Small intestine (tissue), 7 donors: ENCODE data around the gene FILIP1. TPM values are rescaled to one million over a fixed set of nuclear protein-coding genes. Genes with fewer than 3 reads are reported as not detected.

ENCODE experiments used
- DNase-seq, 2 donors: peaks; one replicate each; pipeline versions ENCODE4 v3.0.0 to v3.0.0-alpha.2; 2013
- FAIRE-seq: peaks from 2 replicates; lab custom pipeline; 2012; peaks lifted over from hg19 to GRCh38; lab: Jason Lieb, UNC
- H3K27ac ChIP-seq, 3 donors: one replicate each; pipeline ENCODE4 v1.5.1; 2013; ENCODE audit warnings: low read length in 2 of 3, mild to moderate bottlenecking in 2 of 3, control low read depth in 1 of 3, inconsistent platforms in 1 of 3, low read depth in 1 of 3, moderate library complexity in 1 of 3
- H3K27me3 ChIP-seq, 3 donors: one replicate each; pipeline ENCODE4 v1.6.1; 2013; ENCODE audit warnings: low read length in 3 of 3, inconsistent platforms in 1 of 3; ENCODE audit not compliant: control insufficient read depth in 3 of 3, insufficient read depth in 3 of 3
- H3K36me3 ChIP-seq, 3 donors: one replicate each; pipeline ENCODE4 v1.6.1; 2013; ENCODE audit warnings: low read length in 3 of 3, inconsistent platforms in 1 of 3, low read depth in 1 of 3, mild to moderate bottlenecking in 1 of 3, moderate library complexity in 1 of 3; ENCODE audit not compliant: control insufficient read depth in 3 of 3, insufficient read depth in 2 of 3
- H3K4me1 ChIP-seq, 3 donors: one replicate each; pipeline ENCODE4 v1.6.1; 2013; ENCODE audit warnings: low read length in 2 of 3, inconsistent platforms in 1 of 3, low read depth in 1 of 3, mild to moderate bottlenecking in 1 of 3, moderate library complexity in 1 of 3; ENCODE audit not compliant: control insufficient read depth in 3 of 3, insufficient read depth in 2 of 3
- H3K4me3 ChIP-seq, 3 donors: one replicate each; pipeline ENCODE4 v1.5.1; 2013; ENCODE audit warnings: low read length in 3 of 3, control low read depth in 1 of 3, inconsistent platforms in 1 of 3, low read depth in 1 of 3, mild to moderate bottlenecking in 1 of 3, moderate library complexity in 1 of 3
- H3K9me3 ChIP-seq, 2 donors: one replicate each; pipeline ENCODE4 v1.6.1; 2013; ENCODE audit warnings: low read depth in 1 of 2, low read length in 1 of 2; ENCODE audit not compliant: control insufficient read depth in 2 of 2, insufficient read depth in 1 of 2
- WGBS, 3 donors: extraction: QIAGEN DNeasy Blood & Tissue Kit; methylation state at CpG; one replicate each; pipeline ENCODE4 v1.1.7; 2013; 5-methylcytosine and 5-hydroxymethylcytosine counted together
- polyA plus RNA-seq, 4 donors: library from polyadenylated mRNA; stranded (reverse) in 3 of 4; unstranded in 1 of 4; fragments of 200-250 nt in 3 of 4; fragments of 120-200 nt in 1 of 4; gene quantifications; one replicate each; pipeline versions ENCODE4 v1.2.1 to v1.2.3, GENCODE V29; 2013
- donor health status: healthy with polysubstance abuse.
- donor health status: control.
- donor health status: control.
- donor health status: Bipolar disorder and iron deficiency.
- donor health status: healthy.

Gene FILIP1
- polyA plus RNA-seq, 4 donors, result 0.54 to 1.8 (median 1.4) TPM; not detected in 1

DNA sequence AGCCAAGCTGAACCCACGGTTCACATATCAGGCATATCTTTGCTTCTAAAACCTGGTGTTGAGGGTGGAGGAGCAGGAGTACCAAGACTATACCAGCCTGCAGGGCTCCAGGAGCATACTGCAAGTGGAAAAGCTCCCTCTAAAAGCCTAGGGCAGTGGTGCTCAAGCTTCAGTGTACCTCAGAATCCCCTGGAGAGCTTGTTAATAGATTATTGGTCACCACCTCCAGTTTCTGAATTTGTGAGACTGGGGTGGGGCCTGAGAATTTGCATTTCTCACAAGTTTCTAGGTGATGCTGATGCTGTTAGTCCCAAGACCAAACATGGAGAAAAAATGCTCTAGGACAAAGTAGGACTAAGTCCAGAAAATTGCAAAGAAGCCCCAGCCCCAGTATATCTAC lies 65.4 kb downstream of the FILIP1 start:
- H3K4me1 ChIP-seq, result peaks cover 0 to 4% (median 0%) of the 10 kb centered on the region in 3 donors
- no peak overlapping the region for H3K4me3 ChIP-seq
- 64 to 86% (median 66%) methylated on average over 1 of the region's 1 CpG for WGBS, 3 donors
- no peak overlapping the region for H3K27ac ChIP-seq
- no peak for FAIRE-seq
- DNase-seq, result no peak
- no peaks in the 10 kb centered on the region for H3K27me3 ChIP-seq
- H3K9me3 ChIP-seq, result no peaks in the 10 kb centered on the region
- H3K36me3 ChIP-seq, result no peaks in the 10 kb centered on the region

DNA sequence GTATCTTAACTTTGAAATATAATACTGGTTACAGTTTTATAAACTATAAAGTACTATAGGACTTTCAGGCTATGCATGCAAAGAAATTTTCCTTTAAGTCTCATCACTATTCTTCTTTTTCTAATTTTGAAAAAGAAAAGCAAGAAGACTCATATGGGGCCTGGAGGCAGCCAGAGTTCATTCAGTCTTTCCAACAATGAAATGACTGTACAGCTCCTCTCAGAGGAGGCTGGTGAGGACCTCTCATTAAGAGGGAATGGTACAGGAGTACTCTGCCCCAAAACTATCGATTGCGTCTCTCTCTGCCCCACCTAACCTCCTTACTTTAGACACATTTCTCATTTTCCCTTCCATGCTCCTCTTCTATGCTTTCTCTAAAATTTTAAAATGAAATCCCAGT lies 66.3 kb downstream of the FILIP1 start:
- WGBS, 3 donors, result 78 to 85% (median 82%) methylated on average over 2 of the region's 2 CpGs
- H3K27me3 ChIP-seq, result no peaks in the 10 kb centered on the region
- no peaks in the 10 kb centered on the region for H3K9me3 ChIP-seq
- no peak overlapping the region for H3K4me3 ChIP-seq
- H3K4me1 ChIP-seq, result peaks cover 0 to 4% (median 0%) of the 10 kb centered on the region in 3 donors
- no peaks in the 10 kb centered on the region for H3K36me3 ChIP-seq
- no peak for DNase-seq
- no peak for FAIRE-seq
- H3K27ac ChIP-seq, result no peak overlapping the region

DNA sequence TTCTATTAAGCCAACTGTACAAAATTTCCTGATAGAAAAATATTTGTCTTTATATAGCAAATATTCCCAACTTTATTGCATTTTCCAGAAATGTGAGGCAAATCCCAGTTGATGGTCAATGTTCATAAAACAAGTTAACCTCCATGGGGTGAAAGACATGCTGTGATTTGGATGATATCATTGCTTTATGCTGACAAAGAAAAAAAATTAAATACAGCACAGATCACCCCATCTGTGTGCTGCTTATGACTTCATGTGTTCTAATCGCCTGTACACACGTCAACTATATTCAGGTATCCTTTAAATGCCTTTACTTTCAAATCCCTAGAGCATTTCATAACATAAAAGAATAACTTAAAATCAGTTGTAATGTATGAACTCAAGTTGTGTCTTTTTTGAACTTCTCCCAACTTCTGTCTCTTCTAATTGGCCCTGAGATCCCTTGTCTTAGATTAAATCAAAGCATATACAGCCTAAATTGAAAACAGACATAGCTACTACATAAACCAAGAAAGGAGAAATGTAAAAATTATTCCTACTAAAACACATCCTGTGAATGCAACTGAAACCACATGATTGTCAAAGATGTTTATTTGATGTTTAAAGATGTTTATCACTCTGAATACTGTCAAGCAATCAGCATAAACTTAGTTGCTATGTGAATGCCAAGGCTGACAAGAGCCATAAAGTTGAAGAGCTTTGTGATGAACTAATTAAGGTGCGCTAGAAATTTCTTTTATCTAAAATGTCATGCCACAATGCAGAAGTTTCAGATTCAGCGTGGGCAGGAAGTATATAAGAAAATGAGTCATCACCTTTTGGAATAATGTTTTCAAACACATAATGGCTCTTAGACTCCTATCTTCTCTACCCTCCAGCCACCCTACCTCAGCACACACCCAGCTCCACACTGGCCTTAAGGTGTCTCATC lies 68.7 kb downstream of the FILIP1 start:
- WGBS, 3 donors, result 52 to 58% (median 55%) methylated on average over 4 of the region's 4 CpGs
- no peak for FAIRE-seq
- no peak for DNase-seq

DNA sequence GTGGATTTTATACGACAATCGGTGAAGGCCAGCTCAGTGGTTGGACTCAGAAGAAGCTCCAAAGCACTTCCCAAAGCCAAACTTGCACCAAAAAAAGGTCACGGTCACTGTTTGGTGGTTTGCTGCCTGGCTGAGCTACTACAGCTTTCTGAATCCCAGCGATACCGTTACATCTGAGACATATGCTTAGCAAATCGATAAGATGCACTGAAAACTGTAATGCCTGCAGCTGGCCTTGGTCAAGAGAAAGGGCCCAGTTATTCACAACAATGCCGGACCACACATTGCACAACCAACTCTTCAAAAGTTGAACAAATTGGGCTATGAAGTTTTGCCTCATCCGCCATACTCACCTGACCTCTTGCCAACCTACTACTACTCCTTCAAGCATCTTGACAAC lies 70.2 kb downstream of the FILIP1 start:
- Histone ChIP-seq H3K27ac (no peak overlapping the region), H3K27me3 (no peaks in the 10 kb centered on the region), H3K36me3 (no peaks in the 10 kb centered on the region), H3K9me3 (no peaks in the 10 kb centered on the region), H3K4me3 (no peak overlapping the region), H3K4me1 (no peaks in the 10 kb centered on the region)
- FAIRE-seq (no peak), DNase-seq (no peak)
- 82 to 89% (median 87%) methylated on average over 8 of the region's 8 CpGs for WGBS, 3 donors

More for the DNA sequence above, 68.7 kb downstream of the FILIP1 start:
- no peaks in the 10 kb centered on the region for H3K36me3 ChIP-seq
- no peaks in the 10 kb centered on the region for H3K27me3 ChIP-seq
- no peak overlapping the region for H3K27ac ChIP-seq
- no peaks in the 10 kb centered on the region for H3K4me1 ChIP-seq
- H3K4me3 ChIP-seq, result no peak overlapping the region
- no peaks in the 10 kb centered on the region for H3K9me3 ChIP-seq

DNA sequence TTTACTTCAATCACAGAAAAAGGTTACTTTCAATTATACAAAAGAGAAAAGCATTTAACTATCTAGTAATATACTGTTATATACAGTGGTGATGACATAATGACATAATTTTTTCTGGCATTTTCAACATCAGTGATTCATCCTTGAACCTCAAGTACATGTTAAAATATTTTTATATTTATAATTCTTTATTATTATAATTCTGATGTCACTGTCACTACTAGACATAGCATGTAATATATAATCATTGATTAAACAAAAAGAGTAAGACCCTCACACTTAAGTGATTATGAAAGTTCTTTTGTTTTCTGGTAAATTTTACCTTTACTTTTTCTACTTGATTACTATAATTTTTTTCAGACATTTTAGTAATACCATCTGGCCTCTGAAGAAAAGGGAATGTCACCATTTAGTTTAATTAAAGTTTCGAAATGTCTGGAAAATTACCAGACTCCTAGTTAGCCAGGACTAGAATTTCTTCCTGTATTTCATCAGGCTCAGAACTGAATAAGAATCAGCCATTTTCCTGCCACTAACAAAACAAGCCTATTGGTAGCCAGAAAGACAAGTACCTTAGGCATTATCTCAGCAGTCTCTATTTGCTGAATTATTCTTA lies 71.5 kb downstream of the FILIP1 start:
- H3K9me3 ChIP-seq, result no peaks in the 10 kb centered on the region
- H3K27ac ChIP-seq, result no peak overlapping the region
- no peak overlapping the region for H3K4me3 ChIP-seq
- H3K4me1 ChIP-seq, result no peaks in the 10 kb centered on the region
- no peaks in the 10 kb centered on the region for H3K36me3 ChIP-seq
- DNase-seq (no peak), FAIRE-seq (peak; percentile 57)
- WGBS, 3 donors, result 55 to 70% (median 68%) methylated on average over 1 of the region's 1 CpG
- peaks cover 0 to 3% (median 0%) of the 10 kb centered on the region in 3 donors for H3K27me3 ChIP-seq

DNA sequence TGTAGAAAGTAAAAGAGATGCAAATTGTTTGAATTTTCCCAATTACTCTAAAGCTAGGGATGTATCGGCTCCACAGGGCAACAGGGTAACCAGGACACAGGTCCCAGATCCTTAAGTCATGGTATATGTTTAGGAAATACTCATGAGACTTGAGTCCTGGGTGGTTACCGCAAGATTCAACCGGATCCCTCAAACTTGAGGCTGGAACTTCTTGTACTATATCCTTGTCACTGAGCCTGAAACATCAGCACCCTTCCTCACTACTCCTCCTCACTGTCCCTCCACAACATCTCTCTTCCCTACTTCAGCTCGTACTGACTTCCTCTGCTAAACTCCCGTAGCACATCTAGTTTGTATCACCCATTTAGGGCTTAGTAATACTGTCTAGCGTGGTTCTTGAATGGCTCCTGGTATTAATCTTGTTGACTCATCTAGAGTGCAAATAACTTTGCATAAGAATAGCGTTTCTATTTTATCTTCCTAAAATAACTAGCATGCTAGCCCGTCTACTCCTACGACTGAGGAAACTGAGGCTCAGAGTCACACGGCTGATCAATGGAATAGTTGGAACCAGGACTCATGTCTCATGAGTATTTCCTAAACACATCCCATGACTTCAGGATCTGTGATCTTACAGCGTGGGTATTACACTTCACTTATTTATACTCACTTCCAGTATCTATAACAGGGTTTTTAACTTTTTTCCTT lies 72.1 kb downstream of the FILIP1 start:
- Histone ChIP-seq H3K4me1 (no peaks in the 10 kb centered on the region), H3K4me3 (no peak overlapping the region), H3K36me3 (no peaks in the 10 kb centered on the region), H3K9me3 (no peaks in the 10 kb centered on the region), H3K27ac (no peak overlapping the region), H3K27me3 (peaks cover 0 to 3% (median 0%) of the 10 kb centered on the region in 3 donors)
- FAIRE-seq (no peak), DNase-seq (no peak)
- 71 to 80% (median 72%) methylated on average over 11 of the region's 11 CpGs for WGBS, 3 donors

DNA sequence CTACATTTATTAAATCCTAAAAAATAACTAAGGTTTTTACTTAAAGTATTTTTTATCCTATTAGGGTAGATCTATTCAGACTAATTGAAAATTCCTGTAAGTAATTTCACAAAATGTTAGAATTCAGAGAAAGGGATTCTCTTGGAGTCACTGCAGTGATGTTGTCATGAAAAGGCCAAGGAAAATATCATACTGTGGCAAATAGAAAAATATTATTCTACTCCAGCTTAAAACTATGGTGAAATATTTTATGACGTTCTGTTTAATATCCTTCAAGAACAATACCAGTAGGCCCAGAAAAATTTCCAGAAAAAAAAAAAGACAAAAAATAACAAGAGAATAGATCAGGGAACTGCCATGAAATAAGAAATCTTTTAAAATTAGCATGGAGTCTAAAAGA lies 73.6 kb downstream of the FILIP1 start:
- Histone ChIP-seq H3K4me1 (no peaks in the 10 kb centered on the region), H3K9me3 (no peaks in the 10 kb centered on the region), H3K4me3 (no peak overlapping the region), H3K36me3 (no peaks in the 10 kb centered on the region), H3K27ac (no peak overlapping the region), H3K27me3 (peaks cover 0 to 3% (median 0%) of the 10 kb centered on the region in 3 donors)
- peak; percentile 41 for FAIRE-seq
- WGBS, 3 donors, result 74 to 90% (median 78%) methylated on average over 1 of the region's 1 CpG
- DNase-seq, result no peak

DNA sequence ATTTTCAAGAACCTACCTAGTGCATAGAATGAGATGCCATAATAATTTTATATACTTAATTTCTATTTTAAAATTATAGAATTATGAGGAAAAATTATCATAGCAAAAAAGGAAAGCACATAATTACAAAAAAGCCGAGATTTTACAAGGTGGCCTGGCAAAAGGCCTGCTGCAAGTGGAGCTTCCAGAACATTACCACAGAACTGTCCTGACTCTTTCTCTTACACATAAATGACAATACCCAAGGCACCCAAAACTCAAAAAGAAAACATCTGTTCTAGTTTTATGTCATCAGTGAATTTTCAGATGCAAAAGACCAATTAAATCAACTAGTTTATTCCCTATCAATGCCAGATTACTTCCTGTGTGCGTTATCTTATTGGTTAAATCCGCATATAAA lies 74.2 kb downstream of the FILIP1 start:
- FAIRE-seq (no peak), DNase-seq (no peak)
- Histone ChIP-seq H3K9me3 (no peaks in the 10 kb centered on the region), H3K4me1 (no peaks in the 10 kb centered on the region), H3K4me3 (no peak overlapping the region), H3K36me3 (no peaks in the 10 kb centered on the region), H3K27me3 (peaks cover 0 to 3% (median 0%) of the 10 kb centered on the region in 3 donors), H3K27ac (no peak overlapping the region)
- 86 to 93% (median 91%) methylated on average over 3 of the region's 3 CpGs for WGBS, 3 donors
